ENCODE data around the gene RALGAPA1.

RALGAPA1 gene

DNA sequence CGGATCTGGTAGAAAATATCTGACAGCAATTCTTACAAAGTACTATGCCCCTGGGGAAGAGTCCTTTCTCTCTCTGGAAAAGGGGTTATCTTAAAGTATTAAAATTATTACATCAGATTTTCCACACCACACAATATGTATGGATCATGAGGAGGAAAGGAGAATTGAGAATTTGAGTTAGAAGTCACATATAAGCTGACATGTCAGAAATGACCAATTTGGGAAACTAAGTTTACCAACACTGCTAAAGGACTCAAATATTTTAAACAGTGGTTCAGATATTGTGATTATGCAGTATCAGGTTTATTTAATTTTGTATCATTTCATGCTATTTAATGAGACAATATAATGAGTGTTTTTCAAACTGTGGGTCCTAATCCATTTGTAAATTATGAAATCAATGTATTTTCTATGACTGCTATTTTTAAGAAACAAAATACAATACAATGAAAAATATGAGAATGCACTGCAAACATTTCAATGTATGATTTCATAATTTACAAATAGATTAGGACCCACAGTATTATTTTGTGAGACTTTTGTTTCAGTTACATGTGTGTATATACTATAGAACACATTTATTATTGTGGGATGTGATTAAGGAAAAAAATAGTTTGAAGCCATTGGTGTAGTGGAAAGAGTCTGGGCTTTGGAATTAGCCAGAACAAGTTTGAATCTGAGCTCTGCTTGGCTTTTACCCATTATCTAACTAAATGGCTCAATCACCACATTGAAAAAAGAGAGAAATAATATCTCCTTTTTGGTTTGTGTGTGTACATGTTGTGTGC, 276.9 kb downstream of the RALGAPA1 start:
- H3K36me3 ChIP-seq (replicated peaks; ENCODE audit: low read depth, low read length), result no peaks in the 10 kb centered on the region
- H3K4me2 ChIP-seq (ENCODE audit: low read length), result no peak overlapping the region
- peaks cover 14% of the 10 kb centered on the region; the same call in 1 of the 2 replicates for H3K27me3 ChIP-seq (ENCODE audit: low read depth, low read length)
- no peaks in the 10 kb centered on the region for H3K9me3 ChIP-seq (ENCODE audit: insufficient read depth, low read length)
- no peak overlapping the region for H2AFZ ChIP-seq (ENCODE audit: low read depth, low read length)
- H3K4me1 ChIP-seq (ENCODE audit: low read length), result 0 out of 2 replicates have a peak, but pooled peaks cover 4% of the 10 kb centered on the region
- no peak overlapping the region for H3K9ac ChIP-seq (ENCODE audit: low read length)
- H3K4me3 ChIP-seq (ENCODE audit: low read length), result no peak overlapping the region
- no peaks in the 10 kb centered on the region for H4K20me1 ChIP-seq (ENCODE audit: insufficient read depth, low read length)
- H3K27ac ChIP-seq (ENCODE audit: low read length), result no peak overlapping the region
- TF ChIP-seq, protein P1, sequence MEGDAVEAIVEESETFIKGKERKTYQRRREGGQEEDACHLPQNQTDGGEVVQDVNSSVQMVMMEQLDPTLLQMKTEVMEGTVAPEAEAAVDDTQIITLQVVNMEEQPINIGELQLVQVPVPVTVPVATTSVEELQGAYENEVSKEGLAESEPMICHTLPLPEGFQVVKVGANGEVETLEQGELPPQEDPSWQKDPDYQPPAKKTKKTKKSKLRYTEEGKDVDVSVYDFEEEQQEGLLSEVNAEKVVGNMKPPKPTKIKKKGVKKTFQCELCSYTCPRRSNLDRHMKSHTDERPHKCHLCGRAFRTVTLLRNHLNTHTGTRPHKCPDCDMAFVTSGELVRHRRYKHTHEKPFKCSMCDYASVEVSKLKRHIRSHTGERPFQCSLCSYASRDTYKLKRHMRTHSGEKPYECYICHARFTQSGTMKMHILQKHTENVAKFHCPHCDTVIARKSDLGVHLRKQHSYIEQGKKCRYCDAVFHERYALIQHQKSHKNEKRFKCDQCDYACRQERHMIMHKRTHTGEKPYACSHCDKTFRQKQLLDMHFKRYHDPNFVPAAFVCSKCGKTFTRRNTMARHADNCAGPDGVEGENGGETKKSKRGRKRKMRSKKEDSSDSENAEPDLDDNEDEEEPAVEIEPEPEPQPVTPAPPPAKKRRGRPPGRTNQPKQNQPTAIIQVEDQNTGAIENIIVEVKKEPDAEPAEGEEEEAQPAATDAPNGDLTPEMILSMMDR (IDR thresholded peaks at IDR 0.05; ENCODE audit: low read depth, low read length), result no peak
- TF ChIP-seq EZH2phosphoT487 (IDR thresholded peaks at IDR 0.05; ENCODE audit: low read depth), result no peak
- H3K79me2 ChIP-seq (ENCODE audit: low read length), result no peaks in the 10 kb centered on the region

DNA sequence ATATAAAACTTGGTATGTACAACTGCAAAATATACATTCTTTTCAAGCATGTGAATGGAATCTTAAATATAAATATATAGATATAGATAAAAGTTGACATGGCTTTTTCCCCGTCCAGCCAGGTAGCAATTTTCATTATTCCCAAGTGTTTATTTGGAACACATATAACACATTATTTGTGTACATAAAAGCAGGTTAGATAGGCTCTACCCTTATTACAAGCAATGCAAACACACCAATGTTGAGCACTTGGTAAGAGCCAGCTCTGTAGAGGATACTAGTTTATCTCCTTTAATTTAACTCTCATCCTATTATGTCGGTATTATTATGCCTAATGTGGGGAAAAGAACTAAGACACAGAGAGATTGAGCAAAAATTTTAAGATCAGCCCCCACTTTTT, 282.1 kb downstream of the RALGAPA1 start:
- Histone ChIP-seq H3K79me2 (ENCODE audit: low read length) (no peaks in the 10 kb centered on the region), H4K20me1 (ENCODE audit: insufficient read depth, low read length) (no peaks in the 10 kb centered on the region), H3K4me1 (ENCODE audit: low read length) (no peaks in the 10 kb centered on the region), H3K4me2 (ENCODE audit: low read length) (no peak overlapping the region), H3K4me3 (ENCODE audit: low read length) (no peak overlapping the region), H3K27me3 (ENCODE audit: low read depth, low read length) (peaks cover 5% of the 10 kb centered on the region; the same call in 1 of the 2 replicates), H3K9ac (ENCODE audit: low read length) (no peak overlapping the region), H3K36me3 (replicated peaks; ENCODE audit: low read depth, low read length) (no peaks in the 10 kb centered on the region), H2AFZ (ENCODE audit: low read depth, low read length) (no peak overlapping the region), H3K27ac (ENCODE audit: low read length) (no peak overlapping the region), H3K9me3 (ENCODE audit: insufficient read depth, low read length) (0 out of 2 replicates have a peak, but pooled peaks cover 2% of the 10 kb centered on the region)
- TF ChIP-seq, protein P1 (IDR thresholded peaks at IDR 0.05; ENCODE audit: low read depth, low read length), result no peak
- TF ChIP-seq EZH2phosphoT487 (IDR thresholded peaks at IDR 0.05; ENCODE audit: low read depth), result no peak

DNA sequence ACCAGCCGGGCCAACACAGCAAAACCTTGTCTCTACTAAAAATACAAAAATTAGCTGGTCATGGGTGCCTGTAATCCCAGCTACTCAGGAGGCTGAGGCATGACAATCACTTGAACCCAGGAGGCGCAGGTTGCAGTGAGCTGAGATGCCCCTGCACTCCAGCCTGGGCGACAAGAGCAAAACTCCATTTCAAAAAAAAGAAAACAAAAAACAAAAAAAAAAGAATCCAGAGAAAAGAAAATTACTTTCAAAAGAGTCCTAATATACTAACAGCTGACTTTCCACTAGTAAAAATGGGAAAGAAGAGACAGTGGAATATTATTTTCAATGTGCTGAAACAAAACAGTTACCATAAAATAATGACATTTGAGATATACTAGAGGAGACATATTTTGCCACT, 283.4 kb downstream of the RALGAPA1 start:
- Histone ChIP-seq H2AFZ (ENCODE audit: low read depth, low read length) (no peak overlapping the region), H3K4me2 (ENCODE audit: low read length) (no peak overlapping the region), H3K79me2 (ENCODE audit: low read length) (no peaks in the 10 kb centered on the region), H3K4me3 (ENCODE audit: low read length) (no peak overlapping the region), H3K4me1 (ENCODE audit: low read length) (no peaks in the 10 kb centered on the region), H3K27ac (ENCODE audit: low read length) (no peak overlapping the region), H3K9me3 (ENCODE audit: insufficient read depth, low read length) (0 out of 2 replicates have a peak, but pooled peaks cover 2% of the 10 kb centered on the region), H3K9ac (ENCODE audit: low read length) (no peak overlapping the region), H4K20me1 (ENCODE audit: insufficient read depth, low read length) (no peaks in the 10 kb centered on the region), H3K27me3 (ENCODE audit: low read depth, low read length) (no peaks in the 10 kb centered on the region), H3K36me3 (replicated peaks; ENCODE audit: low read depth, low read length) (no peaks in the 10 kb centered on the region)
- TF ChIP-seq, protein P1 (IDR thresholded peaks at IDR 0.05; ENCODE audit: low read depth, low read length), result no peak
- TF ChIP-seq EZH2phosphoT487 (IDR thresholded peaks at IDR 0.05; ENCODE audit: low read depth), result no peak

DNA sequence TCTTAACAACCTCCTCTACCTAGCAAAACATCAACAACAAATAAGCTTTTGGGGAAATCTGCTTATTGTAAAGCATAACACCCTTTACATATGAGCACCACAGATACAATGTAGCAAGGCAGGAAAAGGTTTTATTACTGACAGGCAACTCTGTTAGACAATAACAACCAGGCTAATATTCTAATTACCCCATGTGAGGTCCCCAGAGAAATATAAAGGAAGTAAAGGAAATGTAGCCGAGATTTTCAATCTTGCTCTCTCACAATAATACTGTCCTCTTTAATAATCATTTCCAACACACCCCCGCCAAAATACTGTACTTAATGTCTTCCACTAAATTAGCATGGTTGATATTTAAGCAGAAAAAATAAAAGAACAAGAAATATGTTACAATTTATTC, 289.1 kb downstream of the RALGAPA1 start:
- TF ChIP-seq EZH2phosphoT487 (IDR thresholded peaks at IDR 0.05; ENCODE audit: low read depth), result no peak
- TF ChIP-seq, protein P1 (IDR thresholded peaks at IDR 0.05; ENCODE audit: low read depth, low read length), result no peak
- no peaks in the 10 kb centered on the region for H3K27me3 ChIP-seq (ENCODE audit: low read depth, low read length)
- H2AFZ ChIP-seq (ENCODE audit: low read depth, low read length), result peak overlapping the region; percentile 28; the same call in 1 of the 2 replicates
- H3K4me1 ChIP-seq (ENCODE audit: low read length), result peaks cover 11% of the 10 kb centered on the region
- H3K79me2 ChIP-seq (ENCODE audit: low read length), result no peaks in the 10 kb centered on the region
- H3K9ac ChIP-seq (ENCODE audit: low read length), result no peak overlapping the region
- no peaks in the 10 kb centered on the region for H4K20me1 ChIP-seq (ENCODE audit: insufficient read depth, low read length)
- no peak overlapping the region for H3K4me3 ChIP-seq (ENCODE audit: low read length)
- no peak overlapping the region for H3K27ac ChIP-seq (ENCODE audit: low read length)
- H3K9me3 ChIP-seq (ENCODE audit: insufficient read depth, low read length), result no peaks in the 10 kb centered on the region
- no peaks in the 10 kb centered on the region for H3K36me3 ChIP-seq (replicated peaks; ENCODE audit: low read depth, low read length)
- peak overlapping the region; percentile 21 for H3K4me2 ChIP-seq (ENCODE audit: low read length)
